GM12865 (cell line): ENCODE results near the gene CSRNP3.

Experiments used
- DNase-seq: peaks from one replicate; pipeline ENCODE4 v3.0.0; 2010; ENCODE audit warnings: low read depth
- H3K4me3 ChIP-seq: 2 replicates; pipeline ENCODE4 v1.5.1; 2011; ENCODE audit warnings: mild to moderate bottlenecking, low read depth, low read length, control low read depth
- TF ChIP-seq, protein P1 (sequence below): IDR thresholded peaks from 2 replicates; pipeline ENCODE4 v1.5.1; 2011; ENCODE audit warnings: low read length, control low read depth, low read depth, inconsistent platforms; ENCODE audit not compliant: insufficient read depth; ENCODE audit errors: missing control alignments

The CSRNP3 gene

DNA sequence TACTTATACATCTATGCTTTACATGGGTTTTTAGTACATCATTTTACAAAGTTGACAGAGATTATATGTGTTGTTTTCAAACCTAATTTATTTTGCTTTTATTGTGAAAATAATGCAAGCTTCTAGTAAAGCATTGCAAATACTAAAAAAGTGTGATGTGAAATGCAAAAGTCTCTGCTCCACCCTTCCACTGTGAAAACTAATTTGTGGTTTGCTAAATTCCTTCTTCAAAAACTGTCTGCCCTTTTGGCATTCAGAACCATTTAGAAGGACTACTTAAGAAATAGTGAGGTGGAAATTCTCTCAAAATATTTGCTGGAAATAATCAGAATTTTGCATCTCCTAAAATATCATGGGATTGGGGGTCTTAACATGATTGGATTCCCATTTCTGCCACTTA lies 78.4 kb downstream of the CSRNP3 start:
- TF ChIP-seq, protein P1, sequence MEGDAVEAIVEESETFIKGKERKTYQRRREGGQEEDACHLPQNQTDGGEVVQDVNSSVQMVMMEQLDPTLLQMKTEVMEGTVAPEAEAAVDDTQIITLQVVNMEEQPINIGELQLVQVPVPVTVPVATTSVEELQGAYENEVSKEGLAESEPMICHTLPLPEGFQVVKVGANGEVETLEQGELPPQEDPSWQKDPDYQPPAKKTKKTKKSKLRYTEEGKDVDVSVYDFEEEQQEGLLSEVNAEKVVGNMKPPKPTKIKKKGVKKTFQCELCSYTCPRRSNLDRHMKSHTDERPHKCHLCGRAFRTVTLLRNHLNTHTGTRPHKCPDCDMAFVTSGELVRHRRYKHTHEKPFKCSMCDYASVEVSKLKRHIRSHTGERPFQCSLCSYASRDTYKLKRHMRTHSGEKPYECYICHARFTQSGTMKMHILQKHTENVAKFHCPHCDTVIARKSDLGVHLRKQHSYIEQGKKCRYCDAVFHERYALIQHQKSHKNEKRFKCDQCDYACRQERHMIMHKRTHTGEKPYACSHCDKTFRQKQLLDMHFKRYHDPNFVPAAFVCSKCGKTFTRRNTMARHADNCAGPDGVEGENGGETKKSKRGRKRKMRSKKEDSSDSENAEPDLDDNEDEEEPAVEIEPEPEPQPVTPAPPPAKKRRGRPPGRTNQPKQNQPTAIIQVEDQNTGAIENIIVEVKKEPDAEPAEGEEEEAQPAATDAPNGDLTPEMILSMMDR: no peak
- H3K4me3 ChIP-seq: no peak overlapping the region
- DNase-seq: no peak

DNA sequence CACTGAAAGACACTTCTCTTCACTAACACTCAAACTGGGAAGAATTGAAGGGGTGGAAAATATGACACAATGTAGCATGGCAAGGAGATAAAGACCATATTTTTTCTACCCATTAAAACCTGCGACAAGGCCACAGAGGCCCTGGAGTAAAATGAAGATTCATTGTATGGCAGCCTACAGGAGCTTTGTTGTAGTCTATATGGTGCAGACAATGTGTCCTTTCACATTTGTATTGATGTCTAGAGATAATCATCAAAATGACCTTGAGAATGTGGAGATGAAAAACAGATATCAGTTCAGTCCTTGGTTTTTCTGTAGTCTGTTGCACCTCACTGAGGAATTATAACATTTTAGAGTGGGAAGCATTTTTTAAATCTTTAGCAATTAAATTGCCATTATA lies 80.1 kb downstream of the CSRNP3 start:
- no peak for DNase-seq
- H3K4me3 ChIP-seq: no peak overlapping the region
- TF ChIP-seq, protein P1: no peak

DNA sequence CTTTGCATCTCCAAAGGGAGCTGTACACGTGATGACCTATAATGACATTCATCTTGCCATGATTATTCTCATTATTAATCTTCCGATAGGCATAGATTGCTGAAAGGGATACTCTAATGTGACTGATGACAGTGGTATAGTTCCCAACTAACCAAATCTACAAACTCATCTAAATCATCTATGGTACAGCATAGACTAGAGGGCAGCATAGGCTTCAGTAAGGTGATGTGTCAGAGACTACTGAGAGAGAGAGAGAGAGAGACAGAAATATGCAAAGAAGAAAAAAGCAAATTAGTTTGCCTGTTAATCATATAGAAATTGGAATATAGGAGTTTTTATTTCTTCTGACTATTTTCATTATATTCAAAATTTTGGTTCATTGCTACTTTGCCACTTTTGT lies 89.3 kb downstream of the CSRNP3 start:
- no peak for DNase-seq
- TF ChIP-seq, protein P1: no peak
- no peak overlapping the region for H3K4me3 ChIP-seq

DNA sequence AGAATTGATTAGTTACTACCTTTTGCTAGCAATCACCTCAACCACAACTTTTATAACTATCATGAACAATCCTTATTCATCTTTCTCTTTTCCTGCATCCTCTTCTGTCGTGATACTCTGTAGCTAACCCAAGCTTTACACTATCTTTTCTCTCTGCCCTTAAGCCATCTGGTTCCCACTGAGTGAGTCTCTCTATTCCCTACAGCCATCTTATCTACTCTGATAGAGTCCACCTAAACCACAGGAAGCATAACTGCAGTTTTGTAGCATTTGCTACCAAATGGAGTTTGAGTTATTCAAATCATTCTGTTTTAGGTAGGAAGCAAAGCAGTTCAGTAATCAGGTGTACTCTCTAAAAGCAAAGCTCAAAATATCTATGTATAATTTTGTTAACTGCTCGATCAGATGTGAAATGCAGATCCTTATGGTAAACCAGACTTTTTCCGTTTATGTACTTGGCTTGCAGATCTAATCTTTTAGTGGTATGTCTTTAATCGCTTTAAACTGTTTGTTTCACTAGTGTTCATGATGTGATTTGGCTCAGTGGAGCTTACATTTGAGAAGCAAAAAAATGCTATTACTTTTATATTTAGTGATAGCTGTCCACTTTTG lies 91.0 kb downstream of the CSRNP3 start:
- no peak overlapping the region for H3K4me3 ChIP-seq
- no peak for DNase-seq
- TF ChIP-seq, protein P1: no peak

DNA sequence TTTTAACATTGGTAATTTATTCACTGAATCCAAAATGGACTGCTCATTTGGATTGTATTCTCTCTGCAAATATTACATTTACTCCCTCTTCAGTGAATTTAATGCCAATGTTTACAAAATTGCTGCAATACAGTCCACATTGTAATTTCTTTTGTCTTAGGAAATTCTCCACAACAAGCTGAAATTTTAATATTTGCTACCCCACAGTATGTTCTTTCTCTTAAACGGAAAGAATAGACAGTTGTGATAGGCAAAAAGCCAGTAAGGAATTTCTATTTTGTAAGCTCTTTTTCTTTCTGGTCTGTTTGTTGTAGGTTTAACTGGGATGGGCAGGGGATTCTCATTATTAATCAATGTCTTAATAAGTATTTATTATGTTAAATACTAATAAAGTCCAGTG lies 92.0 kb downstream of the CSRNP3 start:
- TF ChIP-seq, protein P1: no peak
- no peak overlapping the region for H3K4me3 ChIP-seq
- no peak for DNase-seq

DNA sequence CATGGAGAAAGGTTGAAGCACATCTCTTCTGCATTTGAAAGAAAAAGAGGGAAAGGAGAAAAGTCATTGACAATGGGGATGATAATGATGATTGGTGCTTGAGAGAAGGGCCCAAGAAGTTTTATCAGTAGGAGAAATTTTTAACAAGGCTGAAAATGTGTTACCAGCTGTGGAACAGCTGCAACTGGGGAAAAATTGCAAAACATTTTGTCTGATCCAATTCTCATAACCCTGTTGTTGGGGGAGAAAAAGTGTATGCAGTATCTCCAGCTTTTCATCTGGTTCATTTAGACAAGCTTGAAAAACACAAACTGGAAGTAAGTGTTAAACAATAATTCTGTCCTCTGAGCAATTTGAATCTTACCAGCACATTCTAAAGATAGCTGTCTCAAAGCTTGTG lies 92.7 kb downstream of the CSRNP3 start:
- DNase-seq: no peak
- TF ChIP-seq, protein P1: no peak

DNA sequence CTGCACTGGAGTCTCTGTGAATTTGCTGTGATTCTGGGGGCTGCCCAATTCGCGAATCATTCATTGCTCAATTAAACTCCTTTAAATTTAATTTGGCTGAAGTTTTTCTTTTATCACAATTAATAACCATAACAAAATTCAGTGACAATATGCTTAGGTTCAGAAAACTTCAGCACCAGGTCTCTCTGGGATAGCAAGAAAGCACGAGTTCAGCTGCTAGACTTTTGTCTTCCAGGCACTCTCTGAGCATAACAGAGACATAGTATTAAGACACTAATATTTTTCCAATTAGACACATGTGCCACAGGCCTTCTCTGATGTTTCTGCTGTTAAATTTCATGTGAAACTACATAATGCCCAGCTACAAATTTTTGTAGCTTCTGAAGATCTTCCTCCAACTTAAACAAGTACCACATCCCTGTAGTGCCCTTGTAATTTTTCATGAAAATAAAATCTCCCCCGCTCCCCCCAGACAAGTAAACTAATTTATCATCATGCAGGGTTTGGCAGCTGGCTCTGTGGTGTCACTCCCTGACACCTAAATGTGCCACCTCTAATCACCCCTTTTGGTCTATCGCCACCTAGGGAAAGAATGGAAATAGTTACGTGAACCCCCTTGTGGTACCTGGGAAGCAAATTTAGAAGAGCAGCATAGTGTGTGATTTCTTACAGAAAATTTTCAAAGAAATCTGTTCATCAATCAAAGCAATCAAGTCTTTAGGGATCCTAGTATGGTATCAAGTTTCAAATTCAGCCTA lies 94.1 kb downstream of the CSRNP3 start:
- peak; percentile 12 for DNase-seq
- TF ChIP-seq, protein P1: peak; percentile 12
- H3K4me3 ChIP-seq: no peak overlapping the region

More for the DNA sequence above, 92.7 kb downstream of the CSRNP3 start:
- H3K4me3 ChIP-seq: no peak overlapping the region
